ENCODE data around the gene INSR.

The INSR gene

DNA sequence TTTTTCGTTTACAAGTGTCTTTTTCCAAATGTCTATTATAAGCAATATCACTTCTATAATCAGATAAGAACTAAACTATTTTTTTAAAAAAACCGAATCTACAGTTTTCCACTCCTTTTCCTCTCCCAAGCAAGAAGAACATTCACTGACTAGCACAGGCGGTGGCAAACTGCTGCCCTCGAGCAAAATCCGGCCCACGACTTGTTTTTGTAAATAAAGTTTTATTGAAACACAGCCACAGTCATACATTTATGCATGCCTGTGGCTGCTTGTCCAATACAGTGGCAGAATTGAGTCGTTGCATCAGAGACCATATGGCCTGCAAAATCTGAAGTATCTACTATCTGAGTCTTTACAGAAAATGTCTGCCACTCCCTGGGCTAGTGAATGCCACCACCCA, 27.4 kb downstream of the INSR start:
- Histone ChIP-seq H3K27ac (ENCODE audit: low read depth, low read length) (no peak overlapping the region), H3K9me3 (ENCODE audit: low read length) (no peaks in the 10 kb centered on the region), H3K9ac (ENCODE audit: low read length) (no peak overlapping the region), H3K36me3 (ENCODE audit: insufficient read depth, low read length) (peaks cover 13% of the 10 kb centered on the region), H3K27me3 (ENCODE audit: control insufficient read depth in 1 of 2, insufficient read depth in 2 of 2, low read length in 2 of 2) (no peaks in the 10 kb centered on the region), H3K4me1 (ENCODE audit: insufficient read depth, low read length) (peaks cover 22% of the 10 kb centered on the region), H3K4me3 (ENCODE audit: low read depth in 1 of 2, low read length in 2 of 2) (no peak overlapping the region)

DNA sequence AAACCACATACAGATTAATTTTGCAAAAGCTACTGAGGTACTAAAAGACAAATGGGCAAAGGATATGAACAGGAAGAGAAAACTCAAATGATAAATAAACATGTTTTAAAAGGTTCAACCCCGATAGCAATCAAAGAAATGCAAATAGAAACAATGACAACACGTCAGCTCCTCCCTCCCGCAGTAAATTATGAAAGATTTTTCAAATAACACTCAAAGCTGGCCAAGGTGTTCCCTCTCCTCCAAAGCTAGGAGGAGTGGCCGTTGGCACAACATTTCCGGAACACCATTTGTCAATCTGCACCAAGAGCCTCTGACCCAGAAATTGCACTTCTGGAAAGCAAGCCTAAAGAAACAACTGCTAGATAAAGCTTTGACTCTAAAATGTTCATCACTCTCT, 28.3 kb downstream of the INSR start:
- peaks cover 13% of the 10 kb centered on the region for H3K36me3 ChIP-seq (ENCODE audit: insufficient read depth, low read length)
- H3K4me1 ChIP-seq (ENCODE audit: insufficient read depth, low read length): peaks cover 31% of the 10 kb centered on the region
- H3K27ac ChIP-seq (ENCODE audit: low read depth, low read length): no peak overlapping the region
- no peak overlapping the region for H3K9ac ChIP-seq (ENCODE audit: low read length)
- H3K4me3 ChIP-seq (ENCODE audit: low read depth in 1 of 2, low read length in 2 of 2): no peak overlapping the region
- no peaks in the 10 kb centered on the region for H3K9me3 ChIP-seq (ENCODE audit: low read length)
- no peaks in the 10 kb centered on the region for H3K27me3 ChIP-seq (ENCODE audit: control insufficient read depth in 1 of 2, insufficient read depth in 2 of 2, low read length in 2 of 2)

DNA sequence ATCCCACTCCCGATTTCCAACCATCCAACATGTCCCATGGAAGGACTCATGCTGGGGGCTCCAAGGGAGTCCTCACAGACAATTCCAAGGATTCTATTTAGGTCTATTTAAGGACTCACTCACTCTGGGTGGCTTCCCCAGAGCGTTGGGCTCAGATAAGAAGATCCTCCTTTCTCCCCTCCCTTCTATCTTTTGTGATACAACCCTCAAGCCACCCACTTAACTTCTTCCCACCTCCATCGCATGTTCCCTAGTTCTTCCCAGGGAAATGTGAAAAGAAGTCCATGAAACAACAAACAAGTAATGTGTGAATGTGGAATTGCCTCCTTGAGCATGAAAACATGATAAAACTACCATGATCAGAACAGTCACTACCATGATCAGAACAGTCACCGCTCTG, 29.4 kb downstream of the INSR start:
- Histone ChIP-seq H3K27ac (ENCODE audit: low read depth, low read length) (no peak overlapping the region), H3K4me1 (ENCODE audit: insufficient read depth, low read length) (peaks cover 32% of the 10 kb centered on the region), H3K4me3 (ENCODE audit: low read depth in 1 of 2, low read length in 2 of 2) (no peak overlapping the region)

GRCh38 chr19:7263521-7263920, 30.7 kb downstream of the INSR start:
- H3K36me3 ChIP-seq (ENCODE audit: insufficient read depth, low read length): peaks cover 13% of the 10 kb centered on the region
- H3K9me3 ChIP-seq (ENCODE audit: low read length): no peaks in the 10 kb centered on the region
- no peaks in the 10 kb centered on the region for H3K27me3 ChIP-seq (ENCODE audit: control insufficient read depth in 1 of 2, insufficient read depth in 2 of 2, low read length in 2 of 2)
- no peak overlapping the region for H3K9ac ChIP-seq (ENCODE audit: low read length)
- H3K27ac ChIP-seq (ENCODE audit: low read depth, low read length): no peak overlapping the region
- no peak overlapping the region for H3K4me3 ChIP-seq (ENCODE audit: low read depth in 1 of 2, low read length in 2 of 2)
- peaks cover 32% of the 10 kb centered on the region for H3K4me1 ChIP-seq (ENCODE audit: insufficient read depth, low read length)

More for the DNA sequence above, 29.4 kb downstream of the INSR start:
- Histone ChIP-seq H3K27me3 (ENCODE audit: control insufficient read depth in 1 of 2, insufficient read depth in 2 of 2, low read length in 2 of 2) (no peaks in the 10 kb centered on the region), H3K9me3 (ENCODE audit: low read length) (no peaks in the 10 kb centered on the region), H3K36me3 (ENCODE audit: insufficient read depth, low read length) (peaks cover 13% of the 10 kb centered on the region), H3K9ac (ENCODE audit: low read length) (no peak overlapping the region)

DNA sequence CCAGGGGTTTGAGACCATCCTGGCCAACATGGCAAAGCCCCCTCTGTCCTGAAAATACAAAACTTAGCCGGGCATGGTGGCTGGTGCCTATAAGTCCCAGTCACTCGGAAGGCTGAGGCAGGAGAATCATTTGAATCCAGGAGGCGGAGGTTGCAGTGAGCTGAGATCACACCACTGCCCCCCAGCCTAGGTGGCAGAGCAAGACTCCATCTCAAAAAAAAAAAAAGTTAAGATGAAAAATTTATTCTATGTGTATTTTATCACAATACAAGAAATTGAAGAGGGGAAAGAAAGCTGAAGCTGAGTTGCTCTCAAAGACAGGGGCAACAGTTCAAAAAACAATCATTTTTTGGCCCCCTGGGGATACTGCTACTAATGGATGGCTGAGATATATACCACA, 31.1 kb downstream of the INSR start:
- H3K27ac ChIP-seq (ENCODE audit: low read depth, low read length): no peak overlapping the region

GRCh38 chr19:7262470-7262869, 31.7 kb downstream of the INSR start:
- Histone ChIP-seq H3K9me3 (ENCODE audit: low read length) (no peaks in the 10 kb centered on the region), H3K9ac (ENCODE audit: low read length) (no peak overlapping the region), H3K4me1 (ENCODE audit: insufficient read depth, low read length) (peaks cover 36% of the 10 kb centered on the region), H3K36me3 (ENCODE audit: insufficient read depth, low read length) (peaks cover 8% of the 10 kb centered on the region), H3K4me3 (ENCODE audit: low read depth in 1 of 2, low read length in 2 of 2) (no peak overlapping the region), H3K27me3 (ENCODE audit: control insufficient read depth in 1 of 2, insufficient read depth in 2 of 2, low read length in 2 of 2) (no peaks in the 10 kb centered on the region), H3K27ac (ENCODE audit: low read depth, low read length) (no peak overlapping the region)

More for the DNA sequence above, 31.1 kb downstream of the INSR start:
- no peak overlapping the region for H3K4me3 ChIP-seq (ENCODE audit: low read depth in 1 of 2, low read length in 2 of 2)
- H3K4me1 ChIP-seq (ENCODE audit: insufficient read depth, low read length): peaks cover 32% of the 10 kb centered on the region
- H3K9me3 ChIP-seq (ENCODE audit: low read length): no peaks in the 10 kb centered on the region
- peaks cover 13% of the 10 kb centered on the region for H3K36me3 ChIP-seq (ENCODE audit: insufficient read depth, low read length)
- H3K9ac ChIP-seq (ENCODE audit: low read length): no peak overlapping the region
- no peaks in the 10 kb centered on the region for H3K27me3 ChIP-seq (ENCODE audit: control insufficient read depth in 1 of 2, insufficient read depth in 2 of 2, low read length in 2 of 2)

DNA sequence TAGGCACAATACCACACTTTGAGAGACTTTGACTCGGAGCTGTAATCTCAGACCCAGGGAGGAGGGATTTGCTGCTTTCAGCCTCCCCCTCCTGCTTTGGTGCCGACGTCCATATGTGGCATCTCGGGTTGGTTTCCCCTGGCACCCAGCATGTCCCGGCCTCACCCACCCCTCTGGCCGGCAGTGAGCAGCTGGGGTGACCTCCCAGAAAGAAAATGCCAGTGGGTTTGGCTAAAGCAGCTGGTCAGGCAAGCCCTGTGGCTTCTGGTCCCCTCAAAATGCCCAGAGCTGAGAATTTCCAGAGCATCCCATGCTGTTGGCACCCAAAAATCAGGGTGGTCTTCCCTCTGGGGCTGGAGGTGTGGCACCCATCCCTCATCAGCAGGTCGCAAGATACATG, 34.1 kb downstream of the INSR start:
- no peak overlapping the region for H3K9ac ChIP-seq (ENCODE audit: low read length)
- peaks cover 36% of the 10 kb centered on the region for H3K4me1 ChIP-seq (ENCODE audit: insufficient read depth, low read length)
- no peaks in the 10 kb centered on the region for H3K36me3 ChIP-seq (ENCODE audit: insufficient read depth, low read length)
- H3K4me3 ChIP-seq (ENCODE audit: low read depth in 1 of 2, low read length in 2 of 2): no peak overlapping the region
- no peaks in the 10 kb centered on the region for H3K9me3 ChIP-seq (ENCODE audit: low read length)
- H3K27ac ChIP-seq (ENCODE audit: low read depth, low read length): no peak overlapping the region
- H3K27me3 ChIP-seq (ENCODE audit: control insufficient read depth in 1 of 2, insufficient read depth in 2 of 2, low read length in 2 of 2): no peaks in the 10 kb centered on the region

DNA sequence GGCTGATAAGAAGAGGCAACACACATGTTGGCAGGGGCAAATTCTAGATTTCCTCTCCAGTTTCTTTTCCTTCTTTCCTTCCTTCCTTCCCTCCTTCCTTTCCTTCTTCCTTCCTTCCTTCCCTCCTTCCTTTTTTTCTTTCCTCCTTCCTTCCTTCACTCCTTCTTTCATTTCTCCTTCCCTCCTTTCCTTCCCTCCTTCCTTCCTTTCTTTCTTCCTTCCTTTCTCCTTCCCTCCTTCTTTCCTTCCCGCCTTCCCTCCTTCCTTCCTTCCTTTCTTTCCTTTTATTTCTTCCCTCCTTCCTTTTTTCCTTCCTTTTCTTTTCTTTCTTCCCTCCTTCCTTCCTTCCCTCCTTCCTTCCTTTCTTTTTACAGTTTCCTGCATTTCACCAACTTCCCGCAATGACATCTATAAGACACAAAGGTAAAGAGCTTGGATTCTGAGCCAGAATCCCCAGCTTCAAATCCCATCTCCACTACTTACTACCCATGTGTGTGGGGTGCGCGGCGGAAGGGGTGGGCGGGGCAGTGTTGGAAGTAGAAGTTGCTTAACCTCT, 35.3 kb downstream of the INSR start:
- Histone ChIP-seq H3K4me1 (ENCODE audit: insufficient read depth, low read length) (peaks cover 36% of the 10 kb centered on the region), H3K9me3 (ENCODE audit: low read length) (no peaks in the 10 kb centered on the region), H3K27ac (ENCODE audit: low read depth, low read length) (no peak overlapping the region)

GRCh38 chr19:7258041-7258839, 36.0 kb downstream of the INSR start:
- Histone ChIP-seq H3K4me1 (ENCODE audit: insufficient read depth, low read length) (peaks cover 33% of the 10 kb centered on the region), H3K9me3 (ENCODE audit: low read length) (no peaks in the 10 kb centered on the region), H3K36me3 (ENCODE audit: insufficient read depth, low read length) (no peaks in the 10 kb centered on the region), H3K9ac (ENCODE audit: low read length) (no peak overlapping the region), H3K27ac (ENCODE audit: low read depth, low read length) (no peak overlapping the region), H3K4me3 (ENCODE audit: low read depth in 1 of 2, low read length in 2 of 2) (no peak overlapping the region), H3K27me3 (ENCODE audit: control insufficient read depth in 1 of 2, insufficient read depth in 2 of 2, low read length in 2 of 2) (no peaks in the 10 kb centered on the region)

More for the DNA sequence above, 35.3 kb downstream of the INSR start:
- no peak overlapping the region for H3K9ac ChIP-seq (ENCODE audit: low read length)
- no peaks in the 10 kb centered on the region for H3K27me3 ChIP-seq (ENCODE audit: control insufficient read depth in 1 of 2, insufficient read depth in 2 of 2, low read length in 2 of 2)
- no peaks in the 10 kb centered on the region for H3K36me3 ChIP-seq (ENCODE audit: insufficient read depth, low read length)
- no peak overlapping the region for H3K4me3 ChIP-seq (ENCODE audit: low read depth in 1 of 2, low read length in 2 of 2)

- Histone ChIP-seq H3K4me1 (ENCODE audit: insufficient read depth, low read length) (peaks cover 24% of the 10 kb centered on the region), H3K27me3 (ENCODE audit: control insufficient read depth in 1 of 2, insufficient read depth in 2 of 2, low read length in 2 of 2) (no peaks in the 10 kb centered on the region), H3K9ac (ENCODE audit: low read length) (no peak overlapping the region), H3K27ac (ENCODE audit: low read depth, low read length) (no peak overlapping the region), H3K36me3 (ENCODE audit: insufficient read depth, low read length) (no peaks in the 10 kb centered on the region), H3K4me3 (ENCODE audit: low read depth in 1 of 2, low read length in 2 of 2) (no peak overlapping the region), H3K9me3 (ENCODE audit: low read length) (no peaks in the 10 kb centered on the region)
Observed at GRCh38 chr19:7257148-7258040, 36.8 kb downstream of the INSR start.

DNA sequence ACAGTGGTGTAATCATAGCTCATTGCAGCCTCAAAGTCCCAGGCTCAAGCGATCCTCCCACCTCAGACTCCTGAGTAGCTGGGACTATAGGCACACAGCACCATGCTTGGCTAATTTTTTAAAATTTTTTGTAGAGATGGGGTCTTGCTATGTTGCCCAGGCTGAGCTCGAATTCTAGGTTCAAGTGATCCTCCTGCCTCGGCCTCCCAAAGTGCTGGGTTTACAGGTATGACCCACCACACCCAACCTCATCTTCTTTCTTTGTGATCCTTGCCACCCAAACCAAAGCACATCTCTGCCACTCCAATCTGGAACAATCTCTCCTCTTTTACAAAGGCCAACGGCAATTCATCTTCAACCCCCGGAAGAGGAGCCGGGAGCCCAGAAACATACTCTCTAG, 38.6 kb downstream of the INSR start:
- no peak overlapping the region for H3K4me3 ChIP-seq (ENCODE audit: low read depth in 1 of 2, low read length in 2 of 2)
- H3K27ac ChIP-seq (ENCODE audit: low read depth, low read length): no peak overlapping the region
- no peaks in the 10 kb centered on the region for H3K9me3 ChIP-seq (ENCODE audit: low read length)
- H3K4me1 ChIP-seq (ENCODE audit: insufficient read depth, low read length): peaks cover 8% of the 10 kb centered on the region
- H3K9ac ChIP-seq (ENCODE audit: low read length): no peak overlapping the region
- no peaks in the 10 kb centered on the region for H3K27me3 ChIP-seq (ENCODE audit: control insufficient read depth in 1 of 2, insufficient read depth in 2 of 2, low read length in 2 of 2)
- H3K36me3 ChIP-seq (ENCODE audit: insufficient read depth, low read length): no peaks in the 10 kb centered on the region

Data from muscle layer of colon (tissue), 2 donors.